Activated effector memory CD4-positive, alpha-beta T cell treated with anti-CD3 and anti-CD28 coated beads, Interleukin-2, amount 50 U/mL, for 16 hours (primary cell): ENCODE measurements around the gene ACSL3.
A peak's percentile ranks its signal among the peaks of the same experiment; 100 is the strongest.
"Not testable (repeated sequence)": the region's sequence is repeated elsewhere in the genome, so short reads cannot be mapped to it uniquely, and the experiment has no call there.

Source experiments
- DNase-seq: peaks from one replicate; pipeline ENCODE4 v3.0.0-alpha.2; 2020

The ACSL3 gene

DNA sequence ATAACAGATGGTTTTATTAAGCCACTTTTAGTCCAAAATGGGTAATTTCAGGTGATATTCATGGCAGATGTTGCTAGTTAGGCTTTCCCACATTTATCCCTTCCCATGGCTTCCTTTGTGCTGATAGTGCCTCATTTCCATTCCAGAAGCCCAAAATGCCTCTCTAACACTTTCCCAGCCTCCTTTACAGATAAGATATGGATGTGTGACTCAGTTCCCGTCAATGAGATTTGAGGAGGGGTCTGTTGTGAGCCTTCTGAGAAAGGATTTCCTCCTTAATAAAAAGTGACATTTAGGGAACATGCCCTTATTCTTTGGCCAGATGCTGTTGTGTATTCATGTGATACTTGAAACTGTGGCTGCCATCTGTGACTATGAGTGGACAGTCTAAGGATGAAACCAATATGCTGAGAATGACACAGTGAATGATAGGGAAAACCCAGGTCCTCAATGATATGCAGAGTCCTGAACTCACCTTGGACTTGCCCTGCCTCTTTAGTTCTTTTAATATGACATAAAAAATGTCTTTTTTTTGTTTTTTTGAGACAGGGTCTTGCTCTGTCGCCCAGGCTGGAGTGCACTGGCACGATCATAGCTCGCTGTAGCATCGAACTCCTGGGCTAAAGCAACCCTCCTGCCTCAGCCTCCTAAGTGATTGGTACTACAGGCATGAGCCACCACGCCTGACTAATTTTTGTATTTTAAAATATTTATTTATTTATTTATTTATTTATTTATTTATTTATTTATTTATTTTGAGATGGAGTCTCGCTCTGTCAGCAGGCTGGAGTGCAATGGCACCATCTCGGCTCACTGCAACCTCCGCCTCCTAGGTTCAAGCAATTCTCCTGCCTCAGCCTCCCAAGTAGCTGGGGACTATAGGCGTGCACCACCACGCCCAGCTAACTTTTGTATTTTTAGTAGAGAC, 5.8 kb upstream of the ACSL3 start:
- no peak for DNase-seq

DNA sequence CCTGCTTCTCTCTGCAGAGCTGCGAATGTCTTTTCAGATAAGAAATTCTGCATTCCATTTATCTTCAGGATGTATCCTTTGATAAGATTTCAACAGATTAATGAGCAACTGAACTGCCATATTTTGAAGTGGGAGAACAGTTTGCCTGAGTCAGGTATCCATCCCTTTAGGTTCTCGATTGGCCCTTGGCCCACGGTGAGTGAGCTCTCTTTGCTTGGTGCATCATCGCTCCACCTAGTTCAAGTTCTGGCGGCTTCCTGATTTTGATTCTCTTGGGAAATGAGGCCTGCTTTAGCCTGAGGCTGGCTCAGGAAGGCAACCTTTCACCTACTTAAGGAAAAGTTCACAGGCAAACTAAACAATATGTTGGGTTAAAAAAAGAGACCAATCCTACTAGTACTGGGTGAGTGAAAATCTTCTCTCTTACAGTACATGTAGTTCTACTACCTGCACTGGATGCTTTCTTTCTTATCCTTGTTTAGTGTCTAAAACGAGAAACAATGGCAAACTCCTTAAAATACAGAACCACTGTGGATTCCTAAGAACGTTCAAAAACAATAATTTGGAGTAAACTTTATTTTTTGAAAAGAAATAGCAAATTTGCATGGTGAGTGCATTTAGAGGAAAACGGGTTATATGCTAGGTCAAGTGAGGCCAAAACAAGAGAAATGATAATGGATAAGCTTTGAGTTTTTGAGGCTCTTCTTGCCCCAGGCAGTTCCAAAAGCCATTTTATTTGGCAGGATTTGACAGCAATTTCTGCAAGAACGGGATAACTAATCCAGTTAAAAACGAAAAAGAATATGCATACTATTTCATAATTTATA, 837 bp upstream of the ACSL3 start:
- no peak for DNase-seq

DNA sequence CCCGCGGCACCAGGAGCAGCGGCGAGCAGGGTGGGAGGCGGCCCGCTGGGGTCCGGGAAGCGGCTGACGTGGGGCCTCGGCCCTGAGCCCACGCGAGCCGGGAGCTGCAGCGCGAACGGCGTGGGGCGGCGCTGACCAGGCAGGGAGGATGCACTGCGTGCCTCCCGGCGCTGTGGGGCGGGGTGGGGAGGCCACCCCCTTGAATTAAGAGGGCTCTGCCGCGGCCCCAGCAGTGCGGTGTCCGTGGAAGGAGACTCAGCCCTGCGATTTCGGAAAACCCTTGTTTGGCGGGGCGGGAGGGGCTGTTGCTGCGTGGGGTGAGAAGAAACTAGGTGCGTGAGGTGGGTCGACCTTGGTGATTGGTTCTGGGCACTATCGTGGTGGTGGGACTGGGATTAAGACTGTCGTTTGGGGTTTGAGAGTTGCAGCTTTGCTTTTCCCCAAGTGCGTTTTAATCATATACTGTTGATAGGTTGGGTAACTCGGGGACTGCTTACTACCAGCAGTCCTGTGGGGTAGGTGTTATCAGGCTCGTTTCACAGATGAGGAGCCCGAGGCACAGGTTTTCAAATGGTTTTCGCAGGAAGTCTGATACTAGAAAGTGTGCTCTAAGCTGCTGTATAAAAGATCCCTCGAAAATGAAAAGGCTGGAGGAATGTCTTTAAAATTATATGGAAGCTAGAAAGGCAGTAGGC, 722 bp downstream of the ACSL3 start:
- DNase-seq: peak; percentile 78

DNA sequence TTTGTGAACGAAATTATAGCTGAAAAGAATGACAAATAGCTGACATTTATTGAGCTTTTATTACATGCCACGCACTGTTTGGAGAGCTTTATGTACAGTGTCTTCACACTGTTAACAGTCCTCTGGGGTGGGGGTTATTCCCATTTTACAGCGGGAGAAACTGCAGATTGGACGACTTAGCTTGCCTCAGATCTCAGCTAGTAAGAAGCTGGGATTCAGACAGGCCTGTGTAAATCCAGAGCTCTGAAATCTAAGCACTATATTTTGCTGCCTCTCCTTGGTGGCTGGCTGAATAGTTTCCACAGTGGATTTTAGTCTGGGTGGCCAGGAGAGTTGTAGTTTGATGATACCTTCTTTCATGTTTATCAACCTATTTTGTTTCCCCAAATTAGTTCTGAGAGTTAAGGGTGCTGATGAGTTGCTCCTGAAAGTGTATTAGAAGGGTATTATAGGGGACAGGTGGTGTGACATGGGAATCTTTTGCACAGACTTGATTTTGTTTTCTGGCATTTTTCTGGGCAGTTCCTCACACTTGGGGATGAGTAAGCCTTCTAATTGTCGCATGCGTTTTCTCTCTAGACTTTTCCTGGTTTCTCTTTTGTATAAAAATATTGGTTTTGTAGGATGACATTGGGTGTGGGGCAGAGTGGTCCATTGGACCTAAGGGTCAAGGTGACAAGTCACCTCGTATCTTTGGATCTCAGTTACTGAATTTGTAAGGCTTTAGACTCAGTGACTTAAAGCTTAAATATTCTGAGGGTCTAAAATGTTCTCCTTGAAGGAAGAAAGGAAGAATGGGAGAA, 1.5 kb downstream of the ACSL3 start:
- no peak for DNase-seq

GRCh38 chr2:222862909-222863544, 2.2 kb downstream of the ACSL3 start:
- no peak for DNase-seq

DNA sequence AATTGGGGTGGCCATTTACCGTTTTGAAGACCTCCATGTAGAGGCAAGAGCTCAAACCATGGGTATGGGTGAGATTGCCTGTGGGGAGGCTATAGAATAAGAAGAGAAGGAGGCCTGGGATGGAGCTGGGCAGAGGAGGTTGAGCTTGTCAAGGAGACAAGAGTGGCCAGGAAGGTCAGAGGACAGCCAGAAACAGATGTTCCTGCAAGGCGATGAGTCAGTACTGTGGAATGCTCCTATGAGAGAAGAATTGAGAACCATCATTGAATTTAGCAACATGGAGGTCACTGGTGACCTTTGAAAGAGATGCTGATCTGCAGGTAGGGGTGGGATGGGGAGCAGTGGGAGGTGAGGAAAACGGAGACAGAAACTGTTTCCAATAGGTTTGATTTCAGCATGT, 3.5 kb downstream of the ACSL3 start:
- DNase-seq: no peak

DNA sequence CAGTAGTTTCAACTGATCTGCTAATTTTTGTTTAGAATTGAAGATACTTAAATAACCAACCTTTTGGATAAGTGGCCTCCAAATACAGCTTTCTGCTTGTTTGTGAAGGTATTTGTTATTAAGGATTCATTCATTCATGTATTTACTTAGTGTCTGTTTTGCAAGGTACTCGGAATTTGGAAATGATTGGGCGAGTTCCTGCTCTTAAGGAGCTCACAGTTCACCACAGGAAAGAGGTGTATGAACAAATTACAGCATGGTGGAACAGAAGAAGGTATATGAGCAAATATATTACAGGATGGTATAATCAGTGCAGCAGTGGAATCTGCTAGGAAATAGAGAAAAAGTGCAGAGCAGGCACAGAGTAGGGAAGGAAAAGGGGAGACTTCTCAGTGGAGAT, 4.5 kb downstream of the ACSL3 start:
- DNase-seq: no peak

GRCh38 chr2:222866358-222866960, 5.6 kb downstream of the ACSL3 start:
- DNase-seq: no peak

- DNase-seq: not testable (repeated sequence)
Observed at GRCh38 chr2:222868560-222869251, 7.9 kb downstream of the ACSL3 start.

GRCh38 chr2:222869252-222869560, 8.4 kb downstream of the ACSL3 start:
- DNase-seq: no peak

DNA sequence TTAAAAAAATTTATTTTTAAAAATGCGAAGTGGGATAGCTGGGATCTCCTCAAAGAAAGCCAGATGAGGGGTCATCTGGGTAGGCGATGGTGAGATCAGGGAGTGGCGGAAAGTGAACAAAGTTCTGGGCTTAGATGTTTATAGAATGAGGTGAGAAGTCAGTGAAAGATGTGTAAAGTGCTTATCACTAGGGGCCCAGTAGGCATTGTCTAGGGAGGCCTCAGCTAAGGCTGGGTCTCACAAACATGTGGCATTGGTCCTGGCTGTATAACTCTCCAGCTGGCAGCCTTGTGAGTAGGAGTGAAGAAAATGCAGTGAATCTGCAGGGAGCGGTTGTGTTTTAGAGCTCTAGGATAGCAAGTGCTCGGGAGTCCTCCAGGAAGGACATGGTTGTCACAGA, 10.5 kb downstream of the ACSL3 start:
- no peak for DNase-seq

DNA sequence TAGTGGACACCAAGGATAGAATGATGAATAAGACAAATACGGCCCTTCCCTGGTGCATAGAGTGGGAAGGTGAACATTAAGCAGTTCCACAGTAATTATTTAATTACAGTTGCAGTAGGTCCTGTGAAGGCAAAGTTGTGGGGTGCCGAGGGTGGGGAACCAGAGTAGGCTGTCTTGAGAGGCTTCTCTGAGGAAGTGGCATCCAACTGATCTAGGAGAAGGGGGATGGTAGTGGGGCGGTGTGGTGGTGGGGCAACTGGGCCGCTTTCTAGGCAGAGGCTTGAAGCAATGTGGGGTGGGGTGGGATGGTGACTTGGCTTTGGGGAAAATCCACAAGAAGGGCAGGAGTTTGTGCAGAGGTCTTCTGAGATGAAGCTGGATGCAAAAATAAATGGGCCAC, 11.7 kb downstream of the ACSL3 start:
- no peak for DNase-seq

- DNase-seq: no peak
Observed at GRCh38 chr2:222875482-222875881, 14.6 kb downstream of the ACSL3 start.

- DNase-seq: no peak
Observed at GRCh38 chr2:222876947-222877346, 16.1 kb downstream of the ACSL3 start.

- no peak for DNase-seq
Observed at GRCh38 chr2:222877556-222878300, 16.9 kb downstream of the ACSL3 start.

DNA sequence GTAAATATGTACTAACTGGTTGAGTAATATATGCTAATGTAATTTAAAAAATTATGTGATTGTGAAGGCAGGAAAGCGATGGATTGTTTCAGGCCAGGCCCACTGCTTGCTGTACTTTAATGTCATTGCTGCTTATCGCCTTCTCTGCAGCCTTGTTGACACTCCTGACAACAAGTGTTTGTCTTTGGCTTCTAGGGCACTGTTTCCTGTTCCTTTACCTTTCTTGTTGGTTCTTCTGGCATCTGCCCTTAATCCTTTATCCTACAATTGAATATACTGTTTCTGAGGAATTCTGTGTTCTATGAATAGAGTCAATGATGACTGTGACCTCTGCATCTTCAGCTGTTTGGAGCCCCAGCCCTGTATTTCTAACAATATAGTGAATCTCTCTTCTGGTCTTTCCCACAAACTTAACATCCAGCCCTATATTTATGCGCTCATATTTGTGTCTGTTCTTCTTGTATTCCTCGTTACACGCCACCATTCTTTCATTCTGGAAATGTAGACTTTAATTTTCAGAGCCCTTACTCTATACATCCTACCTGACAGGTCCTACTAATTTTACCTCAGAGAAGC, 17.6 kb downstream of the ACSL3 start:
- no peak for DNase-seq

DNA sequence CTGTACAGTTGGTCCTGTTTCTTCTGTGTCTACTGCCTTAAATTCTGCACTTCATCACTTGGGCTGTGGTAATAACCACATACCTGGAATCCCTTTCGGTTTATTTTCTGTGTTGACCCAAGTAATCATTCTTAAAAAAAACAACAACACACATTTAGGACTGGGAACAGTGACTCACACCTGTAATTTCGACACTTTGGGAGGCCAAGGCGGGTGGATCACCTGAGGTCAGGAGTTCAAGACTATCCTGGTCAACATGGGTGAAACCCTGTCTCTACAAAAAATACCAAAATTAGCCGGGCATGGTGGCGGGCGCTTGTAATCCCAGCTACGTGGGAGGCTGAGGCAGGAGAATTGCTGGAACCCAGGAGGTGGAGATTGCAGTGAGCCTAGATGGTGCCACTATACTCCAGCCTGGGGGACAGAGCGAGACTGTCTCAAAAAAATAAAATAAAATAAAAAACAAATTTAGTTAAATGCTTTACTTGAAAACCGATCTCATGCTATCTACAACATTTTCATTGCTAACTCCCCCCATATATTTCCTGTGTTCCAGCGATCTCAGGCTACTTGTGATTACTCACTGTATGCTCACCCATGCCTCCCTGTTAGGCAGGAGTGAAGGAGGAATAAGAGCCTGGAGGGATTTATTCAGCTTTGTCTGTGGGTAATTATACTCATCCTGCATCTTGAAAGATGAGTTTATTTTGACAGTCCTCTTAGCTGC, 18.2 kb downstream of the ACSL3 start:
- no peak for DNase-seq

DNA sequence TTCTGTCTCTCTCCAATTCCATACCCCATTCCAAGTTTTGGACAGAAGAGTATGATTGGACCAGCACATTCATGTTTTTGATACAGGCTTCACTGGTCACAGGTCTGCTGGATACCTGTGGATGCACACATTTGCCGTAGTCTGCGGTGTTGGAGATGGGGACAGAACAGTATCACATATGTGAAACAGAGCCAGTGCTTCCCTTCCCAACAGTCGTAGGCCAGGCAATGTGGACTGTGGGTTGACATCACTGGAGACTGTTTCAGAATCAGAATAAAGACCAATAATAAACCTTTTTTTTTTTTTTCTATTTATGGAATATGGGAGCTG, 18.7 kb downstream of the ACSL3 start:
- DNase-seq: no peak

DNA sequence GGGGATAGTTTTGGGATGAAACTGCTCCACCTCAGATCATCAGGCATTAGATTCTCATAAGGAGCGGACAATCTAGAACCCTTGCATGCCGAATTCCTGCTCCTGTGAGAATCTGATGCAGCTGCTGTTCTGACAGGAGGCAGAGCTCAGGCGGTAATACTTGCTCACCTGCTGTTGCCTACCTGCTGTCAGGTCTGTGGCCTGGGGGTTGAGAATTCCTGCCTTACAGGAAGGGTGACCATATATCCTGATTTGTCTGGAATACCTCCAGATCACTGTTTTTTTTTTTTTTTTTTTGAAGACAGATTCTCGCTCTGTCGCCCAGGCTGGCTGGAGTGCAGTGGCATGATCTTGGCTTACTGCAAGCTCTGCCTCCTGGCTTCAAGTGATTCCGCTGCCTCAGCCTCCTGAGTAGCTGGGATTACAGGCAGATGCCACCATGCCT, 21.7 kb downstream of the ACSL3 start:
- no peak for DNase-seq
